Measurements from ENCODE around the gene METTL1. TPM values are rescaled to one million over a fixed set of nuclear protein-coding genes. Genes with fewer than 3 reads are reported as not detected.

Gene METTL1
- total and polyA plus RNA-seq, 2 experiments from 2014 or later, result 18.9 to 39.5 TPM

DNA sequence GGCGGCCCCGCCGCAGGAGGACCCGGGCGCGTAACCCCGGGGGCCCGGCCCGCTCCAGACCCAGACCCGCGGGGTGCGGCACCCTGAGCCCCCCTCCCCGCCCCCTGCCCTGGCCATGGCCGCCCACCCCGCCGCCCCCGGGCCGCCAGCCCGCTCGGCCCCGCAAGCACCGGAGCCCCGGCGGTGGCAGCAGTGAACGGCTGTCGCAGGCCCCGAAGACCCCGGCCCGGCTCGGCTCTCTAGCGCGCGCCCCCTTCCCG lies 16.8 kb downstream of the METTL1 start (continued):
- TF ChIP-seq, protein P1, sequence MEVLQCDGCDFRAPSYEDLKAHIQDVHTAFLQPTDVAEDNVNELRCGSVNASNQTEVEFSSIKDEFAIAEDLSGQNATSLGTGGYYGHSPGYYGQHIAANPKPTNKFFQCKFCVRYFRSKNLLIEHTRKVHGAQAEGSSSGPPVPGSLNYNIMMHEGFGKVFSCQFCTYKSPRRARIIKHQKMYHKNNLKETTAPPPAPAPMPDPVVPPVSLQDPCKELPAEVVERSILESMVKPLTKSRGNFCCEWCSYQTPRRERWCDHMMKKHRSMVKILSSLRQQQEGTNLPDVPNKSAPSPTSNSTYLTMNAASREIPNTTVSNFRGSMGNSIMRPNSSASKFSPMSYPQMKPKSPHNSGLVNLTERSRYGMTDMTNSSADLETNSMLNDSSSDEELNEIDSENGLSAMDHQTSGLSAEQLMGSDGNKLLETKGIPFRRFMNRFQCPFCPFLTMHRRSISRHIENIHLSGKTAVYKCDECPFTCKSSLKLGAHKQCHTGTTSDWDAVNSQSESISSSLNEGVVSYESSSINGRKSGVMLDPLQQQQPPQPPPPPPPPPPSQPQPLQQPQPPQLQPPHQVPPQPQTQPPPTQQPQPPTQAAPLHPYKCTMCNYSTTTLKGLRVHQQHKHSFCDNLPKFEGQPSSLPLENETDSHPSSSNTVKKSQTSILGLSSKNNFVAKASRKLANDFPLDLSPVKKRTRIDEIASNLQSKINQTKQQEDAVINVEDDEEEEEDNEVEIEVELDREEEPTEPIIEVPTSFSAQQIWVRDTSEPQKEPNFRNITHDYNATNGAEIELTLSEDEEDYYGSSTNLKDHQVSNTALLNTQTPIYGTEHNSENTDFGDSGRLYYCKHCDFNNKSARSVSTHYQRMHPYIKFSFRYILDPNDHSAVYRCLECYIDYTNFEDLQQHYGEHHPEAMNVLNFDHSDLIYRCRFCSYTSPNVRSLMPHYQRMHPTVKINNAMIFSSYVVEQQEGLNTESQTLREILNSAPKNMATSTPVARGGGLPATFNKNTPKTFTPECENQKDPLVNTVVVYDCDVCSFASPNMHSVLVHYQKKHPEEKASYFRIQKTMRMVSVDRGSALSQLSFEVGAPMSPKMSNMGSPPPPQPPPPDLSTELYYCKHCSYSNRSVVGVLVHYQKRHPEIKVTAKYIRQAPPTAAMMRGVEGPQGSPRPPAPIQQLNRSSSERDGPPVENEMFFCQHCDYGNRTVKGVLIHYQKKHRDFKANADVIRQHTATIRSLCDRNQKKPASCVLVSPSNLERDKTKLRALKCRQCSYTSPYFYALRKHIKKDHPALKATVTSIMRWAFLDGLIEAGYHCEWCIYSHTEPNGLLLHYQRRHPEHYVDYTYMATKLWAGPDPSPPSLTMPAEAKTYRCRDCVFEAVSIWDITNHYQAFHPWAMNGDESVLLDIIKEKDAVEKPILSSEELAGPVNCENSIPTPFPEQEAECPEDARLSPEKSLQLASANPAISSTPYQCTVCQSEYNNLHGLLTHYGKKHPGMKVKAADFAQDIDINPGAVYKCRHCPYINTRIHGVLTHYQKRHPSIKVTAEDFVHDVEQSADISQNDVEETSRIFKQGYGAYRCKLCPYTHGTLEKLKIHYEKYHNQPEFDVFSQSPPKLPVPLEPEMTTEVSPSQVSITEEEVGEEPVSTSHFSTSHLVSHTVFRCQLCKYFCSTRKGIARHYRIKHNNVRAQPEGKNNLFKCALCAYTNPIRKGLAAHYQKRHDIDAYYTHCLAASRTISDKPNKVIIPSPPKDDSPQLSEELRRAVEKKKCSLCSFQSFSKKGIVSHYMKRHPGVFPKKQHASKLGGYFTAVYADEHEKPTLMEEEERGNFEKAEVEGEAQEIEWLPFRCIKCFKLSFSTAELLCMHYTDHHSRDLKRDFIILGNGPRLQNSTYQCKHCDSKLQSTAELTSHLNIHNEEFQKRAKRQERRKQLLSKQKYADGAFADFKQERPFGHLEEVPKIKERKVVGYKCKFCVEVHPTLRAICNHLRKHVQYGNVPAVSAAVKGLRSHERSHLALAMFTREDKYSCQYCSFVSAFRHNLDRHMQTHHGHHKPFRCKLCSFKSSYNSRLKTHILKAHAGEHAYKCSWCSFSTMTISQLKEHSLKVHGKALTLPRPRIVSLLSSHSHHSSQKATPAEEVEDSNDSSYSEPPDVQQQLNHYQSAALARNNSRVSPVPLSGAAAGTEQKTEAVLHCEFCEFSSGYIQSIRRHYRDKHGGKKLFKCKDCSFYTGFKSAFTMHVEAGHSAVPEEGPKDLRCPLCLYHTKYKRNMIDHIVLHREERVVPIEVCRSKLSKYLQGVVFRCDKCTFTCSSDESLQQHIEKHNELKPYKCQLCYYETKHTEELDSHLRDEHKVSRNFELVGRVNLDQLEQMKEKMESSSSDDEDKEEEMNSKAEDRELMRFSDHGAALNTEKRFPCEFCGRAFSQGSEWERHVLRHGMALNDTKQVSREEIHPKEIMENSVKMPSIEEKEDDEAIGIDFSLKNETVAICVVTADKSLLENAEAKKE (CRISPR knock-in tag; IDR thresholded peaks at IDR 0.05), result no peak
- TF ChIP-seq JUNB (IDR thresholded peaks at IDR 0.05; ENCODE audit: unreplicated experiment), result no peak

DNA sequence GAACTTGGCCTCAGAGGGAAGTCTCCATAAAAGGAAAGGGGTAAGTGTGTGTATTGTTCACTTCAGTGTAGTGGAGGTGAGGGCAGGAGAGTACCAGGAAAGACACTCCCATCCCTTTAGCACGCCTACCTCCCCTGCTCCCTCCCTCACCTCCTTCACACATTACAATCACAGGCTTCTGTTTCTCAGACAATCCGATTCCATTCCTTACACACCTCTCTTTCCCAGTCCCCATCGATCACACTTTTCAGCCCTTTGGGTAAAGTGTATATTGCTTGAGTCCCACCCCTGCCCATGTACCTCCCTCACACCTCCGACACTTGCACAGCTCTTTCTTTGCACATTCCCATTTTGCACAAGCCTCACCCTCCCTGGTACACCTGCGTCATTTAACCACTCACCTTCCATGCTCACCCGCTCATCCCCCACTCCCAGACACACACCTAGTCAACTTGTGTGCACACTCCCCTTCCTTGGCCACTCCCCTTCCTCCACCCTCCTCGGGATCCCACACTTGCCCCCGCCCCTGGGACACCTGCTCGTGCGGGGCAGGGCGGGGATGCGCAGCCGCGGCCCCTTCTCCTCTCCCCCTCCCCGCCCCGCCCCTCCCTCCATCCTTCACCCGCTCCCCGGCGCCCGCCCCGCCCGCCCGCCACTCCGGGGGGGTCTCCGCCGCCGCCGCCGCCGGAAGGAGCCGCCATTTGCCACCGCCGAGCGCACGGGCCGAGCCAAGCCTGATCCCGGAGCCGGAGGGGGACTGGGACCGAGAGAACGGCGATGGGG lies 17.3 kb downstream of the METTL1 start, which contains the start of gene MARCHF9:
Gene MARCHF9, plus strand, starts transcription at position 693 of the 783 bp plus-strand sequence. CDS start 426 bp downstream, outside the sequence.
- Mint-ChIP-seq H3K9me3 (no peaks in the 10 kb centered on the region; the same call in 2 of the 3 replicates), H3K36me3 (ENCODE audit: low read depth) (peaks cover 24% of the 10 kb centered on the region), H3K27me3 (ENCODE audit: insufficient read depth, low read depth, poor library complexity) (peaks cover 62% of the 10 kb centered on the region), H3K27ac (no peak within 1 kb of the TSS), H3K4me3 (peak within 1 kb of the TSS; percentile 87), H3K4me1 (peaks cover 39% of the 10 kb centered on the region)
- peaks cover 62% of the 10 kb centered on the region for H3K27me3 ChIP-seq (ENCODE audit: insufficient read depth)
- H3K79me2 ChIP-seq (replicated peaks; ENCODE audit: insufficient read depth), result peaks cover 23% of the 10 kb centered on the region
- H2AFZ ChIP-seq, result peak within 1 kb of the TSS; percentile 96
- H4K20me1 ChIP-seq (replicated peaks; ENCODE audit: insufficient read depth), result peaks cover 4% of the 10 kb centered on the region; the same call in 1 of the 2 replicates
- H3K36me3 ChIP-seq (ENCODE audit: insufficient read depth), result no peaks in the 10 kb centered on the region; the same call in 1 of the 2 replicates
- DNase-seq (ENCODE audit: low spot score) (peak; percentile 84), ATAC-seq (peak; percentile 33)
- peak within 1 kb of the TSS; percentile 97 for H3K4me2 ChIP-seq
- H3F3A ChIP-seq (replicated peaks; ENCODE audit: low read depth), result peaks cover 21% of the 10 kb centered on the region
- no peak within 1 kb of the TSS for H3K27ac ChIP-seq (ENCODE audit: low read depth)
- peak within 1 kb of the TSS; percentile 83 for H3K4me3 ChIP-seq
- H3K4me1 ChIP-seq (ENCODE audit: insufficient read depth), result peaks cover 36% of the 10 kb centered on the region
- TF ChIP-seq NANOG (IDR thresholded peaks at IDR 0.05; ENCODE audit: borderline replicate concordance) (no peak), EZH2phosphoT487 (IDR thresholded peaks at IDR 0.05; ENCODE audit: unreplicated experiment) (no peak), CREB1 (CRISPR knock-in tag; IDR thresholded peaks at IDR 0.05; ENCODE audit: low read depth) (0 out of 2 replicates have a peak, but pooled peaks have one; percentile 10), POLR2AphosphoS5 (IDR thresholded peaks at IDR 0.05; ENCODE audit: low read depth) (peak; percentile 67), EZH2 (IDR thresholded peaks at IDR 0.05; ENCODE audit: low read depth, unreplicated experiment) (no peak), ZNF114 (CRISPR knock-in tag; IDR thresholded peaks at IDR 0.05) (no peak), JUNB (IDR thresholded peaks at IDR 0.05; ENCODE audit: unreplicated experiment) (no peak), STAT1 (IDR thresholded peaks at IDR 0.05; ENCODE audit: unreplicated experiment) (no peak), ZNF331 (CRISPR knock-in tag; IDR thresholded peaks at IDR 0.05; ENCODE audit: low read depth) (no peak)
- no peaks in the 10 kb centered on the region for H3K9me2 ChIP-seq (ENCODE audit: insufficient read depth)
